NCI-H1417 (cell line): ENCODE data around the gene OXSR1.
A peak's percentile ranks its signal among the peaks of the same experiment; 100 is the strongest.
"Not testable (repeated sequence)": the region's sequence is repeated elsewhere in the genome, so short reads cannot be mapped to it uniquely, and the experiment has no call there.

Experiments used
- DNase-seq, 3 experiments: peaks; one replicate each; lab custom pipeline; 2025; lab: John Stamatoyannopoulos, UW

The OXSR1 gene

DNA sequence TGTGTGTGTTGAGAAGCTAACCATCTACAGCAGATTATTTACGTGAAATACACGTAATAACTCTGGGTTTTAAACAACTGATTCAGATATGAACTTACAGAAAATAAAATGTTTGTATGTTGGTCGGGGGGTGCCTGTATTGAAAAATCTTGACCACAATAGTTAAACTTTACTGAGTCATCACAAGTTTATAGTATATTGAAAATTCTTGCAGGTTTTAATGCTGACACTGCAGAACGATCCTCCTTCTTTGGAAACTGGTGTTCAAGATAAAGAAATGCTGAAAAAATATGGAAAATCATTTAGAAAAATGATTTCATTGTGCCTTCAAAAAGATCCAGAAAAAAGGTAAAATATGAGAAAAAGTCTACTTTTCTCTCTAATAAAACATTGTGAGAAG lies 59.0 kb downstream of the OXSR1 start:
- no peak for DNase-seq

DNA sequence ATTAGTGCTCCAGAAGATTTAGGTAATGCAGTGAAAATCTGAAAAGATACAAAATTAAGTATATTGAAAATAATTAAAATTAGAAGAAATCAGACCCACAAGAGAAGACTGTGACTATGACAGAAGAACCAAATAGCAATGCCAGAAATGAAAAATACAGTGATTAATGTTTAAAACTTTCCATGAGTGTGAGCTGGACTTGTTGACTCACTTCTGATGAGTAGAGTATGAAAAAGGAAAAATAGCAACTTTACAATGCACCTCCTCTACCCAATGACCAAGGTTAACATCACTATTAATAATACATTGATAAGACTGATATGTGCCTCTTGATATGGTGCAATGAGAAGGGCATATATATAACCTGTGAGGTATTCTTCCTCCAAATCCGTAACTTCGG lies 60.9 kb downstream of the OXSR1 start:
- no peak for DNase-seq

DNA sequence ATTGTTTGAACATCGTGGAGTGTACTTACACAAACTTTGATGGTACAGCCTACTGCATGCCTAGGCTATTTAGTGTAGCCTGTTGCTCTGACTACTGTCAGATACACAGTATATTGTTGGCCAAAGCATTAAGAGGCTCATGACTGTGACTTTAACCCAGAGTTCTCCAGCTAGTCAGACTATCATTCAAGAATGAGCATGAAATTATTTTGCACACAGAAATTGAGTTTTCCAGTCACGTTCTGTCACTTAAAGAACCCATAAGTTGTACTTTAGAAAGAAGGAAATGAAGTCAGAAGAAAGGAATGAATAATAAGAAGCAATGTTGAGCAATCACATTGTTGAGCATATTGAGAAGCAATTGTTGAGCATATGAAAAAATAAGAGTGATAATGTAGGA lies 62.7 kb downstream of the OXSR1 start:
- no peak for DNase-seq

DNA sequence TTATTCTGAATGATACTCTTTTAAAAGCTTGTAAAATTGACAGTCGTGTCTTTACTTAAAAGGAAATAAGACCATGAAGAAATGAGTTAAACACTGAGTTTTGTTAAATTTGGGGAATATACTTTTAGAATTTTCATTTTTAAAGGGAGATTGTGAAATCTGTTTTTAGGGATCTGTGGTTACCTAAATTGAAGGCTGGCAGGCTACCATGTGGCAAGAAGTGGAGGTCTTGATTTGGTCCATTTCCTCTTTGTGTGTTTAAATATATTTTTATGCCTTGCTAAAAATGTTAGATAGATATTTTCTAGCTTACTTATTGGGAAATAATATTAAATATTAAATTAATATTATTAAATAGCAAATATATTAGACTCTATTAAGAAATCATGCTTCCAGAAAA lies 63.7 kb downstream of the OXSR1 start:
- no peak for DNase-seq

DNA sequence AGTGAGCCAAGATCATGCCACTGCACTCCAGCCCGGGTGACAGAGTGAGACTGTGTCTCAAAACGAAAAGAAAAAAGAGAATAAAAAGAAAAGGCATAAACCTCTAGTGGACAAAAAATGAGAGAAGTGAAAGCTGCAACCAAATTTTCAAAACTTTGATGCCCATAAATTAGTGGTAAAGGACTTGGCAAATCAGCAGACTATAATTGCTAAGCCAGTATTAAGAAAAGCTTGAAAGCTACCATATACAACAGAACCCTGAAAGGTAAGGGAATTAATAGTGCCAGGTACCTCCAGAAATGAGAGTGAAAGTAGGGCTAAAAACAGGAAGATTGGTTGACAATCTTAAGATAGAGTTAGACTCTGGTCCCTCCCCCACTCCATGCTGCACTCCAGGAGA lies 67.4 kb downstream of the OXSR1 start:
- no peak for DNase-seq

DNA sequence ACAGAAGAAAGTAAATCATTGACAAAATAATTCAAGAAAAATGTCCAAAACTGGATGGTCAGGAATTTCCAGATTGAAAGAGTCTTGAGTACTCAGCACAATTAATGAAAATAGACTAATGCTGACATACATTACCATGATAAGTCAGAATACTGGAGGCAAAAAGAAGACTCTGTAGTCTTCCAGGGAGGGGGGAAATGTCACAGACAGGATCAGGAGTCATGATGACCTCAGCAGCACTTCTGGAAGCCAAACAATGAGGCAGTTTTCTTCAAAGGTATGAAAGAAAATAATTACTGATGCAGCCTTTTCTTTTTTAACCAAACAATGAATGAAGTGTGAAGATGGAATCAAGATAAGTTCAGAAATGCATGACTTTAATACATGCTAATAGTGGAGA lies 70.1 kb downstream of the OXSR1 start:
- no peak for DNase-seq

DNA sequence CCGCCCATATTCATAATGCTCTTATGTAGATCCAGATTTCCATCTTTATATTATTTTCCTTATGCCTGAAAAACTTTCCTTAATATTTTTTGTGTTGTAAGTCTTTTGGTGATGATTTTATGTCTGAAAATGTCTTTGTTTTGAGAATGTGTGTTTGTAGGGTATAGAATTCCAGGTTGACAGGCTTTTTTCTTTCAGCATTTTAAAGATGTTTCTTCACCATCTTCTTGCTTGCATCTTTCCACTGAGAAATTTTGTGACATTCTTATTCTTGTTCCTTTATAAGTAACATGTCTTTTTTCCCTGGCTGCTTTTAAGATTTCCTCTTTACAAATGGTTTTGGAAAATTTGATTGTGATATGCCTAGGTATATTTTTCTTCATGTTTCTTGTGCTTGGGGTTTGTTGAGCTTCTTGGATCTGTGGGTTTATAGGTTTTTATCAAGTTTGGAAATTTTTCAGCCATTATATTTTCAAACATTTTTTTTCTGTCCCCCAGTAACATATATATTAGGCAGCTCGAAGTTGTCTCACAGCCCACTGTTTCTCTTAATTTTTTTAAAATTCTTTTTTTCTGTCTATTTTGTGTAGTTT lies 73.2 kb downstream of the OXSR1 start:
- DNase-seq: no peak

DNA sequence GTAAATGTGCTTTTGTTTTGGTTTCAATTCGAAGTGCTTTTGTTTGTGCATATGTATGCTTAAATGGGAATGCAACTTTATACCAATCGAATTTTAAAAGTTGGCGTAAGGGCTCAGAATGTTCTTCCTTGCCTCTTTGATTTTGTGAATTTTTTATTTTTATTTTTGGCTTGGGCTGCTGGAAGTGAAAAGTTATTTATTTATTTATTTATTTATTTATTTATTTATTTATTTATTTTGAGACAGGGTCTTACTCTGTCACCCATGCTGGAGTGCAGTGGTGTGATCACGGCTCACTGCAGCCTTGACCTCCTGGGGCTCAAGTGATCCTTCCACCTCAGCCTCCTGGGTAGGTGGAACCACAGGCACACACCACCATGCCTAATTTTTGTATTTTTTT lies 77.5 kb downstream of the OXSR1 start:
- DNase-seq: not testable (repeated sequence)

DNA sequence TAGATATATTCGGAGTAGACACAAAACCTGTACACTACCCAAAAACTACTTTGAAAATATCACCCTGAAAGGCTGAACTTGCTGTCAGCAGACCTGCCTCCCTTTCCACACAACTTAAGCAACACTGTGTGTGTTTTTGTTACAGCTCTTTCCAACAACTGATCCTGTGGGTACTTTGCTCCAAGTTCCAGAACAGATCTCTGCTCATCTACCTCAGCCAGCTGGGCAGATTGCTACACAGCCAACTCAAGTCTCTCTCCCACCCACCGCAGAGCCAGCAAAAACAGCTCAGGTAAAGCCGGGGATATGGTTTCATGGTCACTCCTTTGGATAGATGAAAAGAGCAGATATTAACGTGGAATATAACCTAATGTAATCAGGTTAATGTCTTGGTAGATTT lies 80.6 kb downstream of the OXSR1 start:
- no peak for DNase-seq

DNA sequence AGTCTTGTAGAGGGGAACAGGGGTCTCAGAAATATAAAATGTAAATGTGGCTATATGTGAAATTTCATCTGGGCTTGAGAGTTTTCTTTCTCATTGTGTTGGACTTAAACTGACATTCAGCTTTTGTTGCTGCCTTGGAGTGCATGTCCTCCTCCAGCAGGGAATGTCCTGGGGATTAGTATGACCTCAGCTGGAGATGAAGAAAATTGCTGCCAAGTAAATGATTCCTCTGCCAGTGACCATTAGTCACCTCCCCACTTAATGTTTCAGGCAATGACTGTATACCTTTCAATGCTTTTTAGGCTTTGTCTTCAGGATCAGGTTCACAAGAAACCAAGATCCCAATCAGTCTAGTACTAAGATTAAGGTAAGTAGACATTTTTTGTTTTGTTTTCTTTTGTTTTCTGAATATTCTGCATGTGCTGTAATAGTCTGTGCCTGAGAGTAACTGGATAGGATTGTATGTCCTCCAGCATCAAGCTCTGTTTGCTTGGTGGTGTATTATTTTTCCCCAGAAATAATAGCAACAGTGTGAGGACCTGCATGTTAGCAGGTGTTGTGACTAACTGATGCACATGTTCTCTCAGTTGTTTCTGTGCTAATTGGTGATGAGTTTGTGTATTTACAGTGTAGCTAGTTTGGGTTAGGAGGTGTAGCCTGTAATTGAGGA lies 82.2 kb downstream of the OXSR1 start:
- peak in 1 of 3 experiments; percentile 9 for DNase-seq

DNA sequence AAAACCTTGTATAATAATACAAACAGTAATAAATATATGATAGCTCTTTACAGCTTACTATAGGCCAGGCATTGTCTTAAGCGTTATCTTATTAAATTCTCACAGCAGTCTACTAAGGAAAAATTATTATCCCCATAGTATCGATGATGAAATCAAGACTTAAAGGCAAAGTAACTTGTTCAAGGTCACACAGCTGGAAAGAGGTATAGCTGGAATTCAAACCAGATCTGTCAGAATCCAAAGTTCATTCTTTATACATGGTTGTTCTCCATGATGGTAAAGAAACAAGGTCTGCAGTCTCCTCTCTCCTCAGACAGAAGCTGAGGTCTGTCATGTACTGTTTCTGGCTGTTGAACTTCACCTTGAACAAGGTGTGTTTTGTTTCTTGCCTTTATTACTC lies 84.9 kb downstream of the OXSR1 start:
- no peak for DNase-seq

DNA sequence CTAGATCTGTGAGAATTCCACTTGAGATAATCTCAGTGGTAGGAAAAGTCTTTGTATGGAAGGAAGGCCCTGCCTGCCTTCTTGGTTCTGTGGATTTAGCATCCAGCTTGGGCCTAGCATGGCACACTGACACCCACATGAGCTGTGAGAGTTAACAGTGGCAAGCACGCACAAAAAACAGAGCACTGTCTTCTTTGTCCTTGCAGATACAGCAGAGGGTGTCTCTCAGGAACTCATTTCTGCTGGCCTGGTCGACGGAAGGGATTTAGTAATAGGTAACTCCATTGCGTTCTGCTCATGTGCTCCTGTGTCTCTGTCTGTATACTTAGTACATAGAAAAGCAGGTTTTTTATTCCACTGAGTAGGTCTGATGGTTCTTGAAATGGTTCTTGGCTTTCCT lies 85.9 kb downstream of the OXSR1 start:
- no peak for DNase-seq

DNA sequence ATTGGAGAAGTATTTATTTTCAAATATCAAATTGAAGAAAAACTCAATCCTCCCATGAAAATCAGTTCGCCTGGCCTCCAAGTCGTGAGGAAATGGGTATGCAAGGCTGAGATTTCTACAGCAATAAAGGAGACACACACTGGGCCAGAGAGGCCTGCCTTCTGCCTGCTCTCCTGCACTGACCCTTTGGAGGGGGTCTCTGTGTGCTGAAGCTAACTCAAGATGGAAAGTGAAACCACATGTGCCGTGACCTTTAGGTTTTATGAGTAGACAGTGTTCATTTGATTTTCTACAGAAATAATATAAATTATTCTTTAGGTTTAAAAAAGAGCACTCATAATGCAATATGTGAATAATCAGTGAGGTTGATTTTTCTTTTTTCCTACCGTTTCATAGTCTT lies 88.4 kb downstream of the OXSR1 start:
- no peak for DNase-seq

DNA sequence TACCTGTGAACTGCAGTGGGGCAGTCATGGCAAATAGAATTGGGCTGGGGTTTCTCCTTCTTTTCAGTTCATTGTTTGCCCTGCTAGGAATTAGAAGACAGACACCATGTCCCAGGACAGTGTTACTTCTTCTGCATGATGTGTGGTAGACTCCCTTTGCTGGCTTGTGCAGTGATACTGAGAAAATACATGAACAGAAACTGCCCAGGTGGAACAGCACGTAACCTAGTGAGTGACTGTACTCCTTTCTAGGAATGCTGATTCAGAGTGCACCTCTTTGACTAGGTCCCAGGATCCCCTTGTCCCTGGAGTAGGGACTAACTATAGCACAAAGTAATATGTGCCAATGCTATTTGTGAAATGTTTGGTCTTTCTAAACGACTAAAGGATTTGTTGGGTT lies 89.5 kb downstream of the OXSR1 start:
- DNase-seq: no peak

DNA sequence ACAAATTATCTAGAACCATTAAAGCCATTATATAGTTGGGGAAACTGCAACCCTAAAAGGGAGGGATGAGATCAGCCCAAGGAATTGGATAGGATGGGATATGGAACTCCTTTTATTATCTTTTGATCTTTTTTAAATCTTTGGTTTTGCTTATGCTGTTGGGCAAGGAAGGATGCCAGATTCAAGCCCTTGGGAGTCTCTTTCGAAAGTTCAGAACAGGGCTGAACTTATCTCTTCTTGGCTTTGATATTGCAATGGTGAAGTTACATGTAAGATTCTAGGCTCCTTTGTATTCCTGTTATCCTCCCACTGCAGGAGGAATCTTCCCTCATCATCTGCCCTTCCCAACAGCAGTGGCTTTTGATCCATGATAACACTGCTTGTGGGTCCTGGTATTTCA lies 90.3 kb downstream of the OXSR1 start:
- DNase-seq: no peak

DNA sequence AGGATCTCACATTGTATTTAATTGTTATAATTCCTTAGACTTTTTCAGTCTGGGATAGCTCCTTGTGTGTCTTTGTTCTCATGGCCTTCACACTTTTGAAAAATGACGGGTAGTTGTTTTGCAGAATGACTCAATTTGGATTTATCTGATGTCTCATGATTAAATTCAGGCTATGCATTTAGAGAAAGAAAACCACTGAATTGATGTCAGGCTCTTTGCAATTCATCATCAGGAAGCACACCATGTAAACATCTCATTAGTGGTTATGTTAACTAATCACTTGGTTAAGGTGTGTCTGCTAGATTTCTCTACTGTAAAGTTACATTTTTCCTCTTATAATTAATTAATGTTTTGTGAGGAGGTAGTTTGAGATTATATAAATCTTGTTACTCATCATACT lies 92.2 kb downstream of the OXSR1 start:
- DNase-seq: no peak

DNA sequence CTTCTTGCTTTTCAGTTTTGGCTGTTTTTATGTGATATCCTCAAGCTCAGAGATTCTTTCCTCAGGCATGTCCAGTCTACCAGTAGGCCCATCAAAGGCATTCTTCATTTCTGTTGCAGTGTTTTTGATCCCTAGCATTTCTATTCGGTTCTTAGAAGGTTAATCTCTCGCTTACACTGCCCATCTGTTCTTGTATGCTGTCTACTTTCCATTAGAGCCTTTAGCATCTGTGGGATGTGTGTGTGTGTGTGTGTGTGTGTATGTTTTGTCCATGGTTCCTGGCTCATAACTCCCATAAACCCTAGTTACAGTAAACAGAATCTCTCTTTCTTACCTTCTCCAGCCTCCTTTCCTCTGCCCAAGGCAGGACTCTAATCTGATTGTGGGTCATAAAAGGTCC lies 95.1 kb downstream of the OXSR1 start:
- DNase-seq: no peak

DNA sequence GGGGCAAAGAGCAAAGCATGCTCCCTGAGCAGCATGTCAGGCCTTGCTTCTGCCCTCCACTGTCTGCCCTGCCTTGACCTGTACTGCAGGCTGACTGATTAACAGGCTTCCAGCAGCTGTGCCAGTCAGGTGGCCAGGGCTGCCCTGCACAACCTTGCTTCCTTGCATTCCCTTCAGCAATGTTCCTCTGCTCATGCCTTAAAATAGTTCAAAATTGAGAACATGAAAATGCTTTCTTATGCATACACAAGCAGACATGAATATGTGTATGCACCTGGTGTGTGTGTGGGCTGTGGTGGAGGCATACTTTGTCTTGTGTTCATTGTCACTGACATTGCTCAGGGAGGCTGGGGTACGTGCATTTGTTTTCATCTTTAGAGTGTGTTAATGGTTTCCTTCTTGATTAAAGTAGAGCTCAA lies 99.0 kb downstream of the OXSR1 start:
- no peak for DNase-seq

DNA sequence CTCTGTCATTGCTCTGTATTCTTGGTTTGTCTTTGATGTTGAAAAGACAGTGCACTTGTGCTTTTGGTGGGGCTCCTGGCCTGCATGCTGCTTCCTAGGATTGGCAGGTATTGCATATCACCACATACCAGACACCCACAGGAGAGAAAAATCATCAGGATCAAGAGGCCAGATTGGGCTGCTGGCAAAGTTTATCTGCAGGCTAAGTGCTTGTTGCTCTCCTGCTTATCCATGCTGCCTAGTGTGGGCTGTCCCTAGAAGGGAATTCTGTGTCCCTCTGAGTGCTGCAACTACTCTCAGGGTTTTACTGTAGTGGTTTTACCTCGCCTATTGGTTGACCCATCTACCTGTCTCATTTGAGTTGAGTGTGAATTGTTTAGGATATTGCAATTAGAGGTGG lies 99.4 kb downstream of the OXSR1 start:
- no peak for DNase-seq

DNA sequence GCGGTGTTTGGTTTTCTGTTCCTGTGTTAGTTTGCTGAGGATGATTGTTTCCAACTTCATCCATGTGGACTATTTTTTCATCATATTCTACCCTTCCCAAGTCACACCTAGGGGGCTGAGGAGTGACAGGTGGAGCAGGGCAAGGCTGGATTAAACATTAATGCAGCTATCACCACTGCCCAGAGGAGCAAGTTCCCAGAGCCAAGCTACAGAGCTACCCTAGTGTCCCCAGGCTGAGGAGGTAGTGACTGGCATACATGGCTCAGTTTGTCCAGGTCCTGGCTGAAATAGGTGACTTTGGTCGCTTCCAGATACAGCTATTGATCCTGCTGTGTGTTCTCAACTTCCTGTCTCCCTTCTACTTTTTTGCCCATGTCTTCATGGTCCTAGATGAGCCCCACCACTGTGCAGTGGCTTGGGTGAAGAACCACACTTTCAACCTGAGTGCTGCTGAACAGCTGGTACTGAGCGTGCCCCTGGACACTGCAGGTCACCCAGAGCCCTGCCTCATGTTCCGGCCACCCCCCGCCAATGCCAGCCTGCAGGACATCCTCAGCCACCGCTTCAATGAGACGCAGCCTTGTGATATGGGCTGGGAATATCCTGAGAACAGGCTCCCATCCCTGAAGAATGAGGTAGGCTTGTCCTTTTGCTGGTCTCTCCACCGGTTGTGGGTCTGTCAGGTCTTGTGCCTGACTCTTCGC lies 100.4 kb downstream of the OXSR1 start, which contains the start of gene SLC22A13:
TSS of gene SLC22A13 (plus strand) at position 209 of the 704 bp plus-strand sequence. CDS start at position 258, 49 bp downstream.
- no peak for DNase-seq

DNA sequence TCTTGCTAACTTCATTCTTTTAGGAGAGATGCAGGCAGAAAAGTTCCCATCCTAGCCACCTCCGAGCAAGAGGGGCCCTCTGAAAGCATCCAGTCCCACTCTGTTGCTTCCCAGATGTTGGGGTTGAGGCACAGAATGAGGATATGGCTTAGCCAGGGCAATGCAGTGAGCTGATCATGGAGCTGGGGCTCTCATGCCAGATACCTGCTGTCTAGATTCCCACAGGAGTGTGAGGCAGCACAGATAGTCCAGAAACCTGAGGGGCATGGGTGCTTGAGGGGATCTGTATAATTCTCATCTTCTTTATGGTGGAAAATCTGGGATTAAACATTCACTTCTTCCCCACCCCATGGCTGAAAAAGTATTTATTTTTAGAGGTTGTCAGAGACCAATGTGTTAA lies 101.5 kb downstream of the OXSR1 start:
- no peak for DNase-seq

DNA sequence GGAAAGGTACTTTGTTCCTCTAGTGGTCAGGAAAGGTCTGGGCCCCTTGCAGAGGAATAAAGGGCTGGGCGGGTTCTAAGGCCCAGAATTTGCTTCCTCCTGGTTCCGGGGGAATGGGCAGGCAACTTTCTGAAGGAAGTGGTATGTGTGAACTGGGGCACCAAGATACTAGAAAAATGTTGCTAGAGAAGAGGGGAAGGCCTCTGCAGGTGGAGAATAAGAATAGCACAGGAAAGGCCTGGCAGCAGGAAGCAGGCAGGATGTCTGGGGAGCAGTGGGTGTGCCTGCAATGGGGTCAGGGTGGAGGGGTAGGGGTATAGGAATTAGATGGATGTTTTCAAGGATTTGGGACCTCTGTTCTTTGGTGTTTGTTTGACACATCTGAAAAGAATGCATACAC lies 102.3 kb downstream of the OXSR1 start:
- no peak for DNase-seq

DNA sequence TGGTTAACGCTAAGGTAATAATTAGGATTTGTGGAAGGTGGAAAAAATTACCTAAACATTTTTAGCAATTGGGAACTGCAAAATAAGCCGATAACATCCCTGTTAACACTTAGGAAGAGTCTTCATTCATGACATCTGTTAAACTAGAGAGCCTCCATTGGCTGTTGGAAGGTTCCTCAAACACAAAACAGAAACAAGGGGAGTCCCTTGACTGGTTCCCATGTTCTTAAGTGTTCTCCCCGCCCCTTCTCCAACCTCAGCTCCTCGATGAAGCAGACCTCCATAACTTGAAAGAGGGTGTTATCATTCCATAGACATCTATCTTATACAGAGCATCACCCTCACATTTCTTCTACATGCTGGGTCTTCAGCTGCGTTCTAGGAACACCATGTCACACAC lies 102.8 kb downstream of the OXSR1 start:
- DNase-seq: no peak

DNA sequence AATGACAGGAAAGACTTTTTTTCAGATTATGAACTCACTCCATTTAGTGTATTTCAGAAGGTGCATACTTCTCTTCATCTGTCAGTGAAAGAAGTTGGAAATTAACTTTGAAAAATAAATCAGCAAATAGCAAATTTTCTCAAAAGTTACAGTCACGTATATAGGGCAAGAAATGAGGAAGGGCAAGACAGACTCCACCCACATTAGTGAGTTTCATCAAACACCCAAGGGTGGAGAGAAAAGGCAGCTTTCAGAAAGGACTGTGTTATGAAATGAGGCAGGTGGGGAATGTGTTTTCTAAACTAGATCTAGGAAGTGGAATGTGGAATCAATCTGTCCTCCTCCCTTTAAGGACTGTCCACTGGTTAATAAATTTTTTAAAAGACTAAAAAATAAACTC lies 103.2 kb downstream of the OXSR1 start:
- DNase-seq: no peak
